ENCODE data around the gene MAST4. TPM values are rescaled to one million over a fixed set of nuclear protein-coding genes. Genes with fewer than 3 reads are reported as not detected.

Gene MAST4
- total RNA-seq, 1 donor from 2014 or later: 11.3 TPM

GRCh38 chr5:67189079-67189354 is 592.8 kb downstream of the MAST4 start:
- Mint-ChIP-seq H3K36me3 (ENCODE audit: low read depth) (no peaks in the 10 kb centered on the region), H3K27me3 (ENCODE audit: low read depth) (peaks cover 2% of the 10 kb centered on the region), H3K4me3 (ENCODE audit: unreplicated experiment) (no peak overlapping the region), H3K27ac (ENCODE audit: unreplicated experiment) (no peak overlapping the region), H3K9me3 (ENCODE audit: low read depth) (peaks cover 3% of the 10 kb centered on the region), H3K4me1 (ENCODE audit: low read depth) (peaks cover 8% of the 10 kb centered on the region)
- TF ChIP-seq CTCF (IDR thresholded peaks at IDR 0.05): no peak
- DNase-seq (ENCODE audit: low spot score): no peak

- H3K27me3 Mint-ChIP-seq (ENCODE audit: low read depth): peaks cover 2% of the 10 kb centered on the region
- peaks cover 8% of the 10 kb centered on the region for H3K4me1 Mint-ChIP-seq (ENCODE audit: low read depth)
- no peak for TF ChIP-seq CTCF (IDR thresholded peaks at IDR 0.05)
- peaks cover 3% of the 10 kb centered on the region for H3K9me3 Mint-ChIP-seq (ENCODE audit: low read depth)
- H3K36me3 Mint-ChIP-seq (ENCODE audit: low read depth): no peaks in the 10 kb centered on the region
- H3K4me3 Mint-ChIP-seq (ENCODE audit: unreplicated experiment): no peak overlapping the region
- DNase-seq (ENCODE audit: low spot score): no peak
- no peak overlapping the region for H3K27ac Mint-ChIP-seq (ENCODE audit: unreplicated experiment)
Observed at GRCh38 chr5:67189931-67190330, 593.7 kb downstream of the MAST4 start.

GRCh38 chr5:67190410-67190809 is 594.2 kb downstream of the MAST4 start:
- Mint-ChIP-seq H3K9me3 (ENCODE audit: low read depth) (peaks cover 3% of the 10 kb centered on the region), H3K4me3 (ENCODE audit: unreplicated experiment) (no peak overlapping the region), H3K27me3 (ENCODE audit: low read depth) (peaks cover 2% of the 10 kb centered on the region), H3K4me1 (ENCODE audit: low read depth) (peaks cover 8% of the 10 kb centered on the region), H3K36me3 (ENCODE audit: low read depth) (no peaks in the 10 kb centered on the region), H3K27ac (ENCODE audit: unreplicated experiment) (no peak overlapping the region)
- TF ChIP-seq CTCF (IDR thresholded peaks at IDR 0.05): no peak
- no peak for DNase-seq (ENCODE audit: low spot score)

GRCh38 chr5:67190861-67191260 is 594.7 kb downstream of the MAST4 start:
- no peaks in the 10 kb centered on the region for H3K36me3 Mint-ChIP-seq (ENCODE audit: low read depth)
- H3K27me3 Mint-ChIP-seq (ENCODE audit: low read depth): peaks cover 2% of the 10 kb centered on the region
- no peak overlapping the region for H3K27ac Mint-ChIP-seq (ENCODE audit: unreplicated experiment)
- no peak for TF ChIP-seq CTCF (IDR thresholded peaks at IDR 0.05)
- H3K4me1 Mint-ChIP-seq (ENCODE audit: low read depth): peaks cover 8% of the 10 kb centered on the region
- no peak for DNase-seq (ENCODE audit: low spot score)
- peaks cover 3% of the 10 kb centered on the region for H3K9me3 Mint-ChIP-seq (ENCODE audit: low read depth)
- H3K4me3 Mint-ChIP-seq (ENCODE audit: unreplicated experiment): no peak overlapping the region

- no peak for TF ChIP-seq CTCF (IDR thresholded peaks at IDR 0.05)
- DNase-seq (ENCODE audit: low spot score): no peak
- H3K27ac Mint-ChIP-seq (ENCODE audit: unreplicated experiment): no peak overlapping the region
- H3K36me3 Mint-ChIP-seq (ENCODE audit: low read depth): no peaks in the 10 kb centered on the region
- H3K27me3 Mint-ChIP-seq (ENCODE audit: low read depth): peaks cover 2% of the 10 kb centered on the region
- no peaks in the 10 kb centered on the region for H3K4me1 Mint-ChIP-seq (ENCODE audit: low read depth)
- no peak overlapping the region for H3K4me3 Mint-ChIP-seq (ENCODE audit: unreplicated experiment)
- H3K9me3 Mint-ChIP-seq (ENCODE audit: low read depth): peaks cover 3% of the 10 kb centered on the region
Observed at GRCh38 chr5:67192719-67193438, 596.7 kb downstream of the MAST4 start.
